Prostate gland (tissue), 2 donors: ENCODE measurements around the gene GAB4.

Experiments
- POLR2A ChIP-seq: fragments of 450-650 bp; IDR thresholded peaks from one replicate; pipeline ENCODE4 v1.6.1; 2016; ENCODE audit warnings: antibody characterized with exemption, mild to moderate bottlenecking
- POLR2AphosphoS5 ChIP-seq: sonication (generic); formaldehyde crosslinking; IDR thresholded peaks from one replicate; pipeline ENCODE4 v1.6.1; 2017; ENCODE audit warnings: antibody characterized with exemption
- TF ChIP-seq, protein P1 (sequence below), 4 experiments: fragments of 200-600 bp in 2 of 4; fragments of 450-650 bp in 2 of 4; sonication (generic) in 2 of 4; IDR thresholded peaks; 1 replicate in 3 of 4; 2 replicates in 1 of 4; pipeline ENCODE4 v1.5.1; 2016 to 2019; ENCODE audit warnings: antibody characterized with exemption in 4 of 4, mild to moderate bottlenecking in 2 of 4, moderate library complexity in 2 of 4

DNA sequence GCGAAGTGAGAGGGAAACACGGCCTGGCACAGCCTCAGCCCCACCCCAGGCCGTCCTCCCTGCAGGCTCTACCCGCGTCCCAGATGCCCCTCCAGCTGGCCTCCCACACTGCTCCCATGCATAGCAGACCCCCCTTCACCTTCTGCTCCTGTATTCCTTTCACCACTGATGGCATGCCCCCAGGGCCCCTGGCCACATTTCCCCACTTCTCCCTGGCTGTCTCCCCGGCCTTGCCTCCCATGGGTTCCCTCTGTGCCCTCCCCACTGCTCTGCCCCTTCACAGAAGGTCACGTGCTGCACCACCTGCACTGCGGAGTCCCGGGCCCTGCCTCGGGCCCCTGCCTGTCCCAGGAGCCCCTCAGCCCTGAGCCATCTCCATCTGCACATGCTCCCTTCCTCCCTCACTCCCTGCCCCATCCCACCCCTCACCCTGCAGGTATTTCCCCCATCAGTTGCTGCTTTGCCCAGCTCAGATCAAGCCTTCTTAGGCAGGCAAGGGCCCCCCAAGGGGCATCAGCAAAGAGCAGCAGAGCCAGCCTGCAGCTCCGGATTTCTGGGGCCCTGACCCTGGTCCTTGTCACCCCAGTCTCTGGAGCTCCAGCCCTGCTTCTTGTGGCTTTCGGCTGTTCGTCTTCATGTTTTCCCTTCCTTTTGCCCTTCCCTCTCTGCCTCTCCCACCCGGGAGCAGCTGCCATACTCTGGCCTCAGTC is 46.4 kb downstream of the GAB4 start:
- TF ChIP-seq, protein P1, sequence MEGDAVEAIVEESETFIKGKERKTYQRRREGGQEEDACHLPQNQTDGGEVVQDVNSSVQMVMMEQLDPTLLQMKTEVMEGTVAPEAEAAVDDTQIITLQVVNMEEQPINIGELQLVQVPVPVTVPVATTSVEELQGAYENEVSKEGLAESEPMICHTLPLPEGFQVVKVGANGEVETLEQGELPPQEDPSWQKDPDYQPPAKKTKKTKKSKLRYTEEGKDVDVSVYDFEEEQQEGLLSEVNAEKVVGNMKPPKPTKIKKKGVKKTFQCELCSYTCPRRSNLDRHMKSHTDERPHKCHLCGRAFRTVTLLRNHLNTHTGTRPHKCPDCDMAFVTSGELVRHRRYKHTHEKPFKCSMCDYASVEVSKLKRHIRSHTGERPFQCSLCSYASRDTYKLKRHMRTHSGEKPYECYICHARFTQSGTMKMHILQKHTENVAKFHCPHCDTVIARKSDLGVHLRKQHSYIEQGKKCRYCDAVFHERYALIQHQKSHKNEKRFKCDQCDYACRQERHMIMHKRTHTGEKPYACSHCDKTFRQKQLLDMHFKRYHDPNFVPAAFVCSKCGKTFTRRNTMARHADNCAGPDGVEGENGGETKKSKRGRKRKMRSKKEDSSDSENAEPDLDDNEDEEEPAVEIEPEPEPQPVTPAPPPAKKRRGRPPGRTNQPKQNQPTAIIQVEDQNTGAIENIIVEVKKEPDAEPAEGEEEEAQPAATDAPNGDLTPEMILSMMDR (IDR thresholded peaks at IDR 0.05) = no peak
- no peak for TF ChIP-seq POLR2AphosphoS5
- TF ChIP-seq POLR2A = no peak
